ENCODE measurements around the gene SAP30BP.
A peak's percentile ranks its signal among the peaks of the same experiment; 100 is the strongest.

The SAP30BP gene

DNA sequence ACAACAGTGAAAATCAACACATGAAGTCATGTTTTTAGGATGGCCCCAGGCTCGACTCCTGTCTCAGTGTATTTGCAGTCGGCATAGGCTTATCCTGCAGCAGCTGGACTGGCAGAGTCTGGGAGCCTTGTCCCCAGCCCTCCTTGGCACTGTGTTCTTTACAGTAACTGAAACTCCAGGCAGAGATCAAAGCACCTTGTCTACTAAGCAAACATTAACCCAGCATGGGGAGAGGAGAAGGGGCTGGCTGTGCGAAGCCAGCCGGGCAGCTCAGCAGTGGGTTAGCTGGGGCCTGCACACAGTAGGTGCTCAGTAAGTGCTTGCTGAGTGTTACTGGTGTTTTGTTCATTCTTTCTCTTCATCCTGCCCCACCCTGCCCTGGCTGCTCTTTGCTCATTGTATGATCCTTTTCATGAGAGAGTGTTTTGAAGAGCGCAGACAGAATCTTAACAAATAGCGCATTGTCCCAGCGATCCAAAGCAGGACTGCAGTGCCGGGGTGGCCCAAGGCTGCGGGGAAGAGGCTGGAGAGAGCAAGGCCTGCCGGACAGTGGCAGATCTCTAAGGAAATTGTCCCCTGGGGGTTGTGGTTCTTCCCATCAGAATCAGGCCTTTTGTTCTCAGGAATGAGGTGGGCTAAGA is 30.6 kb downstream of the SAP30BP start:
- peak overlapping the region; percentile 33 to 73 (median 66) for H3K27ac Mint-ChIP-seq

DNA sequence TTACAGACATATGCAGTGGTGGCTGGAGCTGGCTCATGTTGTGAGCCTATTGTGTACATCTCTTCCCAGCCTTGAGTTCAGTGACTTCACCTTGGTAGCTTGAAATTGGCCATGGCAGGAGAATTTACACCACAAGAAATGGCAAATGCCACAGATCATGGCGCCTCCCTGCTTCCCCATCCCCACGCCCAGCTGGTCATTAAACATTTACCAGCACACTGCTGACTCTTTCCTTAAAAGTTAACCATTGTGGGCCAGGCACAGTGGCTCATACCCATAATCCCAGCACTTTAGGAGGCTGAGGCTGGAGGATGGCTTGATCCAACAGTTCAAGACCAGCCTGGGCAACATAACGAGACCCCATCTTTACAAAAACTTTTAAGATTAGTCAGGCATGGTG is 31.5 kb downstream of the SAP30BP start:
- H3K4me3 Mint-ChIP-seq = no peak overlapping the region
- no peaks in the 10 kb centered on the region for H3K9me3 Mint-ChIP-seq
- H3K27ac Mint-ChIP-seq = no peak overlapping the region
- H3K4me1 Mint-ChIP-seq = peaks cover 6% of the 10 kb centered on the region
- peaks cover 60% of the 10 kb centered on the region for H3K36me3 Mint-ChIP-seq (ENCODE audit: low read depth)
- no peaks in the 10 kb centered on the region for H3K27me3 Mint-ChIP-seq (ENCODE audit: low read depth)
- TF ChIP-seq, protein P1, sequence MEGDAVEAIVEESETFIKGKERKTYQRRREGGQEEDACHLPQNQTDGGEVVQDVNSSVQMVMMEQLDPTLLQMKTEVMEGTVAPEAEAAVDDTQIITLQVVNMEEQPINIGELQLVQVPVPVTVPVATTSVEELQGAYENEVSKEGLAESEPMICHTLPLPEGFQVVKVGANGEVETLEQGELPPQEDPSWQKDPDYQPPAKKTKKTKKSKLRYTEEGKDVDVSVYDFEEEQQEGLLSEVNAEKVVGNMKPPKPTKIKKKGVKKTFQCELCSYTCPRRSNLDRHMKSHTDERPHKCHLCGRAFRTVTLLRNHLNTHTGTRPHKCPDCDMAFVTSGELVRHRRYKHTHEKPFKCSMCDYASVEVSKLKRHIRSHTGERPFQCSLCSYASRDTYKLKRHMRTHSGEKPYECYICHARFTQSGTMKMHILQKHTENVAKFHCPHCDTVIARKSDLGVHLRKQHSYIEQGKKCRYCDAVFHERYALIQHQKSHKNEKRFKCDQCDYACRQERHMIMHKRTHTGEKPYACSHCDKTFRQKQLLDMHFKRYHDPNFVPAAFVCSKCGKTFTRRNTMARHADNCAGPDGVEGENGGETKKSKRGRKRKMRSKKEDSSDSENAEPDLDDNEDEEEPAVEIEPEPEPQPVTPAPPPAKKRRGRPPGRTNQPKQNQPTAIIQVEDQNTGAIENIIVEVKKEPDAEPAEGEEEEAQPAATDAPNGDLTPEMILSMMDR (IDR thresholded peaks at IDR 0.05; ENCODE audit: unreplicated experiment in 3 of 3) = no peak

More for the DNA sequence above, 30.6 kb downstream of the SAP30BP start:
- H3K4me3 Mint-ChIP-seq = no peak overlapping the region
- H3K27me3 Mint-ChIP-seq (ENCODE audit: low read depth) = no peaks in the 10 kb centered on the region
- peaks cover 6% of the 10 kb centered on the region for H3K4me1 Mint-ChIP-seq
- TF ChIP-seq, protein P1 (IDR thresholded peaks at IDR 0.05; ENCODE audit: unreplicated experiment in 3 of 3) = no peak
- no peaks in the 10 kb centered on the region for H3K9me3 Mint-ChIP-seq
- peaks cover 58% of the 10 kb centered on the region for H3K36me3 Mint-ChIP-seq (ENCODE audit: low read depth)

DNA sequence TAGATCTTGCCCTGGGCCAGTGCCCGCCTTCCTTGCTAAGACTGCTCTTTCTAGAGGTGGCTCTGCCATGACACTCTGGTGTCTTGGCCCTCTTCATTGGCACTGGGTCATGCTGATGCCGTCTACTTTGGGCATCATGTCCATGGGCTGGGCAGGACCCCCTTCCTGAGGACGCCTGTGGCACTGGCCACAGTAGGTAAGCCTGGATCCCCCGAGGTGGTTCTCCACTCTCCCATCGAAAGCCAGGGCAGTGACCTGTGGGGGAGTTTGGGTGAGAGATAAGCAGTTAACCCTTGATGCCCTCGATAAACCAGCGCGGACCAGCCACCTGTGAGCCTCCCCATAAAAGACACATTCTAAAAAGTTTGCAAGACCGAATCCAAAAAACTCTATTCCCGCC is 34.1 kb downstream of the SAP30BP start:
- Mint-ChIP-seq H3K9me3 (no peaks in the 10 kb centered on the region), H3K27me3 (ENCODE audit: low read depth) (no peaks in the 10 kb centered on the region), H3K27ac (no peak overlapping the region), H3K4me3 (no peak overlapping the region), H3K4me1 (peaks cover 6% of the 10 kb centered on the region), H3K36me3 (ENCODE audit: low read depth) (peaks cover 57% of the 10 kb centered on the region)
- TF ChIP-seq, protein P1 (IDR thresholded peaks at IDR 0.05; ENCODE audit: unreplicated experiment in 3 of 3) = no peak

- Mint-ChIP-seq H3K27me3 (ENCODE audit: low read depth) (no peaks in the 10 kb centered on the region), H3K36me3 (ENCODE audit: low read depth) (peaks cover 62% of the 10 kb centered on the region), H3K9me3 (no peaks in the 10 kb centered on the region), H3K4me3 (no peak overlapping the region), H3K4me1 (no peaks in the 10 kb centered on the region), H3K27ac (no peak overlapping the region)
- TF ChIP-seq, protein P1 (IDR thresholded peaks at IDR 0.05; ENCODE audit: unreplicated experiment in 3 of 3) = no peak
These were observed 36.1 kb downstream of the SAP30BP start for GRCh38 chr17:75703191-75703590.

- Mint-ChIP-seq H3K9me3 (no peaks in the 10 kb centered on the region), H3K27ac (no peak overlapping the region), H3K4me1 (no peaks in the 10 kb centered on the region), H3K36me3 (ENCODE audit: low read depth) (peaks cover 65% of the 10 kb centered on the region), H3K4me3 (no peak overlapping the region), H3K27me3 (ENCODE audit: low read depth) (no peaks in the 10 kb centered on the region)
- TF ChIP-seq, protein P1 (IDR thresholded peaks at IDR 0.05; ENCODE audit: unreplicated experiment in 3 of 3) = no peak
These were observed 36.5 kb downstream of the SAP30BP start for GRCh38 chr17:75703591-75703990.

All from nephron (organoid).